ENCODE data around the gene PACSIN2. TPM values are rescaled to one million over a fixed set of nuclear protein-coding genes. Genes with fewer than 3 reads are reported as not detected.
"Not testable (repeated sequence)": the region's sequence is repeated elsewhere in the genome, so short reads cannot be mapped to it uniquely, and the experiment has no call there.

Gene PACSIN2
- total RNA-seq, 6 donors from 2014 or later, result 120 to 186 (median 151) TPM

- Histone ChIP-seq H3K27ac (peak overlapping the region; percentile 70 to 93 (median 78)), H3K27me3 (no peaks in the 10 kb centered on the region), H3K36me3 (peaks cover 0 to 9% (median 0%) of the 10 kb centered on the region in 4 donors), H3K4me1 (peaks cover 62 to 75% (median 65%) of the 10 kb centered on the region in 4 donors), H3K4me3 (no peak overlapping the region), H3K9me3 (no peaks in the 10 kb centered on the region)
- DNase-seq (no peak), ATAC-seq (ENCODE audit: low FRiP score in 2 of 2) (no peak)
- TF ChIP-seq POLR2AphosphoS5 (IDR thresholded peaks at IDR 0.05), result no peak
- TF ChIP-seq CTCF (IDR thresholded peaks at IDR 0.05), result no peak
- no peak for TF ChIP-seq EP300 (IDR thresholded peaks at IDR 0.05)
- no peak for TF ChIP-seq POLR2A (IDR thresholded peaks at IDR 0.05)
- 38 to 51% methylated on average over 7 of the region's 7 CpGs for WGBS, 2 donors
These were observed 75.5 kb downstream of the PACSIN2 start for GRCh38 chr22:42939451-42939881.

GRCh38 chr22:42938976-42939375, 76.0 kb downstream of the PACSIN2 start:
- no peaks in the 10 kb centered on the region for H3K9me3 ChIP-seq
- no peak for ATAC-seq (ENCODE audit: low FRiP score in 2 of 2)
- peaks cover 67 to 75% (median 69%) of the 10 kb centered on the region in 4 donors for H3K4me1 ChIP-seq
- H3K4me3 ChIP-seq, result no peak overlapping the region
- peaks cover 0 to 9% (median 0%) of the 10 kb centered on the region in 4 donors for H3K36me3 ChIP-seq
- TF ChIP-seq POLR2A (IDR thresholded peaks at IDR 0.05) (no peak), EP300 (IDR thresholded peaks at IDR 0.05) (no peak), POLR2AphosphoS5 (IDR thresholded peaks at IDR 0.05) (no peak), CTCF (IDR thresholded peaks at IDR 0.05) (no peak)
- peak overlapping the region; percentile 70 to 93 (median 78) for H3K27ac ChIP-seq
- no peaks in the 10 kb centered on the region for H3K27me3 ChIP-seq
- DNase-seq, result no peak
- WGBS, 2 donors, result 80 to 83% methylated on average over 5 of the region's 5 CpGs

GRCh38 chr22:42938449-42938848, 76.5 kb downstream of the PACSIN2 start:
- no peaks in the 10 kb centered on the region for H3K9me3 ChIP-seq
- DNase-seq, result peak in 1 of 2 donors; percentile 74
- no peak overlapping the region for H3K4me3 ChIP-seq
- WGBS, 2 donors, result 58 to 63% methylated on average over 7 of the region's 7 CpGs
- peaks cover 0 to 7% (median 0%) of the 10 kb centered on the region in 4 donors for H3K36me3 ChIP-seq
- H3K4me1 ChIP-seq, result peaks cover 71 to 76% (median 73%) of the 10 kb centered on the region in 4 donors
- no peak for TF ChIP-seq POLR2A (IDR thresholded peaks at IDR 0.05)
- no peak for TF ChIP-seq CTCF (IDR thresholded peaks at IDR 0.05)
- no peak for TF ChIP-seq EP300 (IDR thresholded peaks at IDR 0.05)
- TF ChIP-seq POLR2AphosphoS5 (IDR thresholded peaks at IDR 0.05), result no peak
- H3K27ac ChIP-seq, result peak overlapping the region; percentile 70 to 93 (median 78)
- no peaks in the 10 kb centered on the region for H3K27me3 ChIP-seq
- peak in 1 of 2 donors; percentile 60 for ATAC-seq (ENCODE audit: low FRiP score in 2 of 2)

GRCh38 chr22:42937164-42937843, 77.6 kb downstream of the PACSIN2 start:
- Histone ChIP-seq H3K4me1 (peaks cover 83 to 87% (median 84%) of the 10 kb centered on the region in 4 donors), H3K9me3 (no peaks in the 10 kb centered on the region), H3K4me3 (peak overlapping the region in 1 of 4 donors; percentile 12), H3K27me3 (no peaks in the 10 kb centered on the region), H3K27ac (peak overlapping the region; percentile 70 to 93 (median 78)), H3K36me3 (no peaks in the 10 kb centered on the region)
- ATAC-seq (ENCODE audit: low FRiP score in 2 of 2) (peak; percentile 82 to 85), DNase-seq (peak in 1 of 2 donors; percentile 93)
- WGBS, 2 donors, result 48 to 61% methylated on average over 11 to 12 of the region's 12 CpGs
- TF ChIP-seq CTCF (IDR thresholded peaks at IDR 0.05), result no peak
- TF ChIP-seq POLR2A (IDR thresholded peaks at IDR 0.05), result peak in 1 of 4 donors; percentile 43
- TF ChIP-seq POLR2AphosphoS5 (IDR thresholded peaks at IDR 0.05), result peak; percentile 55 to 56
- no peak for TF ChIP-seq EP300 (IDR thresholded peaks at IDR 0.05)

- ATAC-seq (ENCODE audit: low FRiP score in 2 of 2); H3K9me3 ChIP-seq; H3K36me3 ChIP-seq; H3K27me3 ChIP-seq; DNase-seq: not testable (repeated sequence)
- Histone ChIP-seq H3K4me1 (peaks cover 89 to 93% (median 90%) of the 10 kb centered on the region in 4 donors), H3K4me3 (peak overlapping the region in 1 of 4 donors; percentile 12), H3K27ac (peak overlapping the region; percentile 70 to 93 (median 78))
- 96 to 97% methylated on average over 6 of the region's 6 CpGs for WGBS, 2 donors
These were observed 78.3 kb downstream of the PACSIN2 start for GRCh38 chr22:42936680-42937079.
